ENCODE results near the gene NANOGP8.
"Not testable (repeated sequence)": the region's sequence is repeated elsewhere in the genome, so short reads cannot be mapped to it uniquely, and the experiment has no call there.

The NANOGP8 gene, protein sequence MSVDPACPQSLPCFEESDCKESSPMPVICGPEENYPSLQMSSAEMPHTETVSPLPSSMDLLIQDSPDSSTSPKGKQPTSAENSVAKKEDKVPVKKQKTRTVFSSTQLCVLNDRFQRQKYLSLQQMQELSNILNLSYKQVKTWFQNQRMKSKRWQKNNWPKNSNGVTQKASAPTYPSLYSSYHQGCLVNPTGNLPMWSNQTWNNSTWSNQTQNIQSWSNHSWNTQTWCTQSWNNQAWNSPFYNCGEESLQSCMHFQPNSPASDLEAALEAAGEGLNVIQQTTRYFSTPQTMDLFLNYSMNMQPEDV

GRCh38 chr15:35085176-35085919, at the start of gene NANOGP8:
Gene NANOGP8, minus strand, starts transcription at chr15:35085295. Its CDS starts 185 bp downstream, at chr15:35085110.
- not testable (repeated sequence) for H3K36me3 Mint-ChIP-seq (ENCODE audit: low read depth); H3K4me1 Mint-ChIP-seq (ENCODE audit: low read depth); H3K4me3 Mint-ChIP-seq; H3K27ac Mint-ChIP-seq; H3K9me3 Mint-ChIP-seq; H3K27me3 Mint-ChIP-seq (ENCODE audit: low read depth)

- no peaks in the 10 kb centered on the region for H3K9me3 Mint-ChIP-seq
- no peak overlapping the region for H3K4me3 Mint-ChIP-seq
- no peaks in the 10 kb centered on the region for H3K27me3 Mint-ChIP-seq (ENCODE audit: low read depth)
- H3K36me3 Mint-ChIP-seq (ENCODE audit: low read depth), result no peaks in the 10 kb centered on the region
- H3K27ac Mint-ChIP-seq, result no peak overlapping the region
- H3K4me1 Mint-ChIP-seq (ENCODE audit: low read depth), result no peaks in the 10 kb centered on the region
These were observed 49.2 kb upstream of the NANOGP8 start for GRCh38 chr15:35134299-35134698.

- no peak overlapping the region for H3K4me3 Mint-ChIP-seq
- peaks cover 3% of the 10 kb centered on the region for H3K27me3 Mint-ChIP-seq (ENCODE audit: low read depth)
- H3K9me3 Mint-ChIP-seq, result no peaks in the 10 kb centered on the region
These were observed 45.1 kb upstream of the NANOGP8 start for GRCh38 chr15:35130245-35130644.

GRCh38 chr15:35129361-35129760, 44.3 kb upstream of the NANOGP8 start:
- Mint-ChIP-seq H3K4me1 (ENCODE audit: low read depth) (no peaks in the 10 kb centered on the region), H3K27me3 (ENCODE audit: low read depth) (peaks cover 3% of the 10 kb centered on the region), H3K9me3 (no peaks in the 10 kb centered on the region), H3K36me3 (ENCODE audit: low read depth) (no peaks in the 10 kb centered on the region), H3K27ac (no peak overlapping the region), H3K4me3 (no peak overlapping the region)

More at GRCh38 chr15:35130245-35130644, 45.1 kb upstream of the NANOGP8 start:
- Mint-ChIP-seq H3K36me3 (ENCODE audit: low read depth) (no peaks in the 10 kb centered on the region), H3K4me1 (ENCODE audit: low read depth) (no peaks in the 10 kb centered on the region), H3K27ac (no peak overlapping the region)

DNA sequence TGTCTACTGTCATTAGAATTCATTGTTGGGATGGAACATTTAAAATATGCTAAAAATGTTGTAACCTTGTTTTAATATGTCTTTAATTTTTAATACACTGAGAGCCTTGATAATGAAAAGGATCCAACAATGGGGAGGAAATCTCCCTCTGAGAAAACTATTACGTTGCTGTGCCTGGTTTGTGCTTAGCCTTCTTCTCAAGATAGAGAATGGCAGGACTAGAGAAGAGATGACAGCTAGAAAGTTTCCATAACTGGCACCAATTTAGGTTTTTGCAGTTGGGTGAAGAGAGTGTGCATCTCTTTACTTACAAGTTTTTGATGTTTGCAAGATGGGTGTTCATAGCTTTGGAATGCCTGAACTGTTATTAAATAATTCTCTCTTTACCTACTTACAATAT, 42.6 kb upstream of the NANOGP8 start:
- Mint-ChIP-seq H3K36me3 (ENCODE audit: low read depth) (no peaks in the 10 kb centered on the region), H3K9me3 (no peaks in the 10 kb centered on the region), H3K4me3 (no peak overlapping the region), H3K27me3 (ENCODE audit: low read depth) (peaks cover 3% of the 10 kb centered on the region), H3K4me1 (ENCODE audit: low read depth) (no peaks in the 10 kb centered on the region), H3K27ac (no peak overlapping the region)

DNA sequence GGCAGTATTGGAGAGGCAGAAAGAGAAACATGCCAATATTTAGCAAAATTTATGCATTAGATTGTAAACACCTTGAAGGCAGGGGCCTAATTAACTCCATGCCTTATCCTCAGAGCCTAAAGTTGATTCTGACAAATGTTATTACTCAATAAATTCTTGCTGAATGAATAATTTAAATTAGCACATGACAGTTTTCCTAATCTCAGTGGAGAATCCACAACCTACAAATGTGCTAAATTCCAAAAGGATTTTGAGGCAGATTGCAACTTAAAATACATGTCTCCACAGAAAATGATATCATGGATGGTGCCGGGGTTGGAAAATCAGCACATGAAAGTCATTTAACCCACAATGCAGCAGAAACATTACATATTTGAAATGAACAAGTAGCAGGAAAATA, 41.1 kb upstream of the NANOGP8 start:
- Mint-ChIP-seq H3K27ac (no peak overlapping the region), H3K9me3 (no peaks in the 10 kb centered on the region), H3K4me3 (no peak overlapping the region), H3K36me3 (ENCODE audit: low read depth) (no peaks in the 10 kb centered on the region), H3K4me1 (ENCODE audit: low read depth) (no peaks in the 10 kb centered on the region), H3K27me3 (ENCODE audit: low read depth) (peaks cover 3% of the 10 kb centered on the region)

DNA sequence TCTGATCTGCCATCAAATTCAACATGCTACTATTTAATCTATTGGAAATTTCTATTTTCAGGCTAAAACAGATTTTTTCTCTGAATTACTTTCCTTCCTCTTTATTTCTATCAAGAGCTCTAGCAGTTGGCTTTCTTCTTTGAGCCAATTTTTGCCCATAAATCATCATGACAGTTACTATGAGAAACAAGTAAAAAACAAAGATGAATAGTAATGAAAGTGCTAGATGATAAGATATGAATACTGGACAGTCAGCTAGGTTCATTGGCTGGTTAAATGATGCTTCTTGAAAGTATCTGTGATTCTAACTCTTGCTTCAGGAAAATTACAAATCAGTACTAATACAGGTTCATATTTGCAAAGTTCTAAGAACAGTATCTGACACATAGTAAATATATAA, 38.6 kb upstream of the NANOGP8 start:
- peaks cover 3% of the 10 kb centered on the region for H3K27me3 Mint-ChIP-seq (ENCODE audit: low read depth)
- H3K4me1 Mint-ChIP-seq (ENCODE audit: low read depth), result no peaks in the 10 kb centered on the region
- H3K36me3 Mint-ChIP-seq (ENCODE audit: low read depth), result no peaks in the 10 kb centered on the region
- no peak overlapping the region for H3K4me3 Mint-ChIP-seq
- H3K9me3 Mint-ChIP-seq, result no peaks in the 10 kb centered on the region
- H3K27ac Mint-ChIP-seq, result no peak overlapping the region

DNA sequence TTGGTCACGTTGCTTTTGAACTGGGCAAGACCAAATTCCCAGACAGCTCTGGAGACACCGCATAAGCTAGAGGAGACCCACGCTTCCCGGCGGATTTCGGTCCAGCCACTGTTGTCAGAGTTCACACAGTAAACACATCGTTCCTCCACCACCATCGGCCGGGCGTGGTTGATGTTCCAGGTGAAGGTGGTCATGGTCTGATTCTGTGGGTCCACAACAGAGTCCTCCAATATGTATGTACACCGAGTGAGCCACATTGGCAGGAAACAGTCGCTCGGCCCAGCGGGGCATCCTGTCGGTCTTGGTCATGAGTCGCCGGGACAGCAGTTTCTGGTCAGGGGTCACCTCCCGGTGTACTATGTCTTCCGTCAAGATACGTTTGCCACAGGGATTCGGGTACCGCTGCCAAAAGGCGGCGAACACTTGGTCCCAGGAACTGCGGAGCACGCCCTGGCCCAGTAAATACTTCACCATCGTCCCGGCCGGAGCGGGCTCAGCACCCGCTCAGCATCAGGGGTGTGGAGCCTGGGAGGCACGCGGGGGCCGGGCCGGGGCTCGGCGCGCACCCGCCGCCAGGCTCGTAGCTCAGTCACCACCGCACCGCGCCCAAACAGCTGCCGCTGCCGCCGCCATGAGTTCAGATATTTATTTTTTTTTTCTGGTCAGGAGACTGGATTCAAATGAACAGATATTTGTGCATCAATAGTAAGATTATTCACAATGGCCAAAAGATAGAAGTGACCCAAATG, 36.7 kb upstream of the NANOGP8 start:
- no peaks in the 10 kb centered on the region for H3K4me1 Mint-ChIP-seq (ENCODE audit: low read depth)
- H3K4me3 Mint-ChIP-seq, result no peak overlapping the region
- H3K9me3 Mint-ChIP-seq, result no peaks in the 10 kb centered on the region
- no peaks in the 10 kb centered on the region for H3K27me3 Mint-ChIP-seq (ENCODE audit: low read depth)
- no peak overlapping the region for H3K27ac Mint-ChIP-seq
- no peaks in the 10 kb centered on the region for H3K36me3 Mint-ChIP-seq (ENCODE audit: low read depth)

- Mint-ChIP-seq H3K9me3 (no peaks in the 10 kb centered on the region), H3K36me3 (ENCODE audit: low read depth) (no peaks in the 10 kb centered on the region), H3K27me3 (ENCODE audit: low read depth) (no peaks in the 10 kb centered on the region), H3K4me3 (no peak overlapping the region), H3K4me1 (ENCODE audit: low read depth) (no peaks in the 10 kb centered on the region), H3K27ac (no peak overlapping the region)
These were observed 35.1 kb upstream of the NANOGP8 start for GRCh38 chr15:35120173-35120572.

DNA sequence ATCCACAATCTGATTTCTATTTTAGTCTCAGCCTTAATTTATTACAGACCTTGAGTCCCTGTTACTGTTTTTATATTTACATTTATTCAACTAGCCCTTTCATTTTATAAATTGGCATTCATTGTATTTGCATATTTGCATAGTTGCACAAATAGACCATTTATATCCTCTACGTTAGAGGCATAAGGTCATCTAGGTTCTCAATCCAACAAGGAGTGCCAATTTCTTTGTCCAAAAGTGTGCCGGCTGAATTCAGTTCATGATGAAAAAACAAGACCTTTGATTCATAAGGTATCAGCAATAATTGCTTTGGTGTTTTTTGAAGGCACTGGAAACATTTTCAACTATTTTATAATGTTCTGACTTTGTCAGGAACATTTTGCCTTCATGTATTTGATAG, 33.9 kb upstream of the NANOGP8 start:
- no peak overlapping the region for H3K4me3 Mint-ChIP-seq
- H3K4me1 Mint-ChIP-seq (ENCODE audit: low read depth), result no peaks in the 10 kb centered on the region
- H3K9me3 Mint-ChIP-seq, result no peaks in the 10 kb centered on the region
- no peak overlapping the region for H3K27ac Mint-ChIP-seq
- no peaks in the 10 kb centered on the region for H3K36me3 Mint-ChIP-seq (ENCODE audit: low read depth)
- no peaks in the 10 kb centered on the region for H3K27me3 Mint-ChIP-seq (ENCODE audit: low read depth)

DNA sequence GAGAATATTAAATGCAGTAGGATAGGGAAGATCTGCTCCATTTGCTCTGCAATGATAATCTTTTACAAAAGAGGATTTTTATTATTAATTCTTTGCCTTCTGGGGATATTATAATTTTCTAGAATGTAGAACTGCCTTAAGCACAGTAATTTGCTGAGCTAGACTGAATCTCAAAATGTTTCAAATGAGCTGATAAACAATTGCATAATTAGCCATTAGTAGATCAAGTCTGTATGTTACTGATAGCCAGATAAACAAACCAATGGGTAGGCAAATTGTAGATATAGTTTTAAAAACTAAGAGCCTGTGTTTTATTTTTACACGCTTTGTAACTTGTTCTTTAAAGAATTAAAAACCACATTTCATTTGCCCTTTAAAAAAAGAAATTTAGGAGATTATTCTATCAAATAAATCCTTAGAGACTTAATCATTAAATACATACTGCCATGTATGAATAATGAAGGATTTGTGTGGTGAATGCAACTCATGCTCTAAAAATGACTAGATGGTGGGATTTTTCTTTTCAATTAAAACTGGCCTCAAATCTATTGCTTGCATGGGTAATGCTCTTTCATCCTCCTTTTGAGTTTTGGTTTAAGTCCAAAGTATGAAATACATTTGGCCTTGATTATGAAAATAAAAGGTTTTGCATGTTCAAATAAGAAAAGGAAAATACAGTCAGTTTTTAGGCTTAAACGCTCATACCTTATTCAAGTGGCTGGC, 32.6 kb upstream of the NANOGP8 start:
- H3K4me1 Mint-ChIP-seq (ENCODE audit: low read depth), result no peaks in the 10 kb centered on the region
- H3K36me3 Mint-ChIP-seq (ENCODE audit: low read depth), result no peaks in the 10 kb centered on the region
- H3K27me3 Mint-ChIP-seq (ENCODE audit: low read depth), result no peaks in the 10 kb centered on the region
- no peak overlapping the region for H3K27ac Mint-ChIP-seq
- no peaks in the 10 kb centered on the region for H3K9me3 Mint-ChIP-seq
- H3K4me3 Mint-ChIP-seq, result no peak overlapping the region

- Mint-ChIP-seq H3K27ac (no peak overlapping the region), H3K4me3 (no peak overlapping the region), H3K4me1 (ENCODE audit: low read depth) (no peaks in the 10 kb centered on the region), H3K9me3 (no peaks in the 10 kb centered on the region), H3K36me3 (ENCODE audit: low read depth) (no peaks in the 10 kb centered on the region), H3K27me3 (ENCODE audit: low read depth) (no peaks in the 10 kb centered on the region)
These were observed 30.1 kb upstream of the NANOGP8 start for GRCh38 chr15:35115155-35115725.

- Mint-ChIP-seq H3K36me3 (ENCODE audit: low read depth) (no peaks in the 10 kb centered on the region), H3K9me3 (no peaks in the 10 kb centered on the region), H3K4me3 (no peak overlapping the region), H3K27me3 (ENCODE audit: low read depth) (no peaks in the 10 kb centered on the region), H3K27ac (no peak overlapping the region), H3K4me1 (ENCODE audit: low read depth) (no peaks in the 10 kb centered on the region)
These were observed 27.3 kb upstream of the NANOGP8 start for GRCh38 chr15:35112346-35112745.

- H3K27me3 Mint-ChIP-seq (ENCODE audit: low read depth), result no peaks in the 10 kb centered on the region
- H3K27ac Mint-ChIP-seq, result no peak overlapping the region
- no peak overlapping the region for H3K4me3 Mint-ChIP-seq
- no peaks in the 10 kb centered on the region for H3K4me1 Mint-ChIP-seq (ENCODE audit: low read depth)
- no peaks in the 10 kb centered on the region for H3K36me3 Mint-ChIP-seq (ENCODE audit: low read depth)
- no peaks in the 10 kb centered on the region for H3K9me3 Mint-ChIP-seq
These were observed 26.8 kb upstream of the NANOGP8 start for GRCh38 chr15:35111861-35112260.
